Muscle of leg (tissue), 11 donors: ENCODE measurements around the gene SSC5D. TPM values are rescaled to one million over a fixed set of nuclear protein-coding genes. Genes with fewer than 3 reads are reported as not detected.
"Not testable (repeated sequence)": the region's sequence is repeated elsewhere in the genome, so short reads cannot be mapped to it uniquely, and the experiment has no call there.

Experiments
- DNase-seq: peaks from one replicate; pipeline ENCODE4 v3.0.0; 2013
- H3K27ac ChIP-seq: one replicate; pipeline ENCODE4 v1.5.1; 2013; ENCODE audit warnings: mild to moderate bottlenecking, low read length, control low read depth
- H3K27me3 ChIP-seq: one replicate; pipeline ENCODE4 v1.6.1; 2013; ENCODE audit warnings: low read length; ENCODE audit not compliant: control insufficient read depth, insufficient read depth
- H3K36me3 ChIP-seq: one replicate; pipeline ENCODE4 v1.6.1; 2013; ENCODE audit warnings: low read length; ENCODE audit not compliant: control insufficient read depth, insufficient read depth
- H3K4me1 ChIP-seq: one replicate; pipeline ENCODE4 v1.6.1; 2013; ENCODE audit warnings: low read length; ENCODE audit not compliant: control insufficient read depth, insufficient read depth
- H3K4me3 ChIP-seq: one replicate; pipeline ENCODE4 v1.5.1; 2013; ENCODE audit warnings: low read length, control low read depth
- H3K9me3 ChIP-seq: replicated peaks from 2 replicates; pipeline ENCODE4 v1.6.1; 2013; ENCODE audit warnings: low read depth, low read length; ENCODE audit not compliant: control insufficient read depth
- WGBS: methylation state at CpG from one replicate; pipeline ENCODE4 v1.1.5; 2013; ENCODE audit warnings: missing lambda C conversion rate; ENCODE audit not compliant: insufficient coverage; 5-methylcytosine and 5-hydroxymethylcytosine counted together
- polyA plus RNA-seq, 8 donors: library from polyadenylated mRNA; unstranded; fragments of 120-200 nt; gene quantifications; one replicate each; pipeline versions ENCODE4 v1.2.1 to v1.2.3, GENCODE V29; 2013; ENCODE audit warnings: inconsistent platforms in 1 of 8, low replicate concordance in 1 of 8; ENCODE audit not compliant: insufficient read length in 8 of 8, insufficient read depth in 1 of 8
- total RNA-seq: library from RNA; stranded (reverse); fragments of 120-200 nt; gene quantifications from one replicate; pipeline ENCODE4 v1.2.4, GENCODE V29; 2013

SSC5D gene
- total and polyA plus RNA-seq, 9 donors: 7.9 to 54.8 (median 23.7) TPM

GRCh38 chr19:55444646-55445045 is 43.6 kb upstream of the SSC5D start:
- DNase-seq: no peak
- H3K4me1 ChIP-seq: peaks cover 8% of the 10 kb centered on the region
- H3K27me3 ChIP-seq: peaks cover 86% of the 10 kb centered on the region
- H3K9me3 ChIP-seq: no peaks in the 10 kb centered on the region
- no peak overlapping the region for H3K27ac ChIP-seq
- H3K36me3 ChIP-seq: no peaks in the 10 kb centered on the region
- no peak overlapping the region for H3K4me3 ChIP-seq
- 47% methylated on average over 10 of the region's 11 CpGs for WGBS

- WGBS: 81% methylated on average over 3 of the region's 8 CpGs
These were observed 42.2 kb upstream of the SSC5D start for GRCh38 chr19:55446060-55446459.

GRCh38 chr19:55447421-55448174 is 40.6 kb upstream of the SSC5D start:
- H3K4me3 ChIP-seq: no peak overlapping the region
- H3K27ac ChIP-seq: no peak overlapping the region
- H3K4me1 ChIP-seq: peaks cover 12% of the 10 kb centered on the region
- 30% methylated on average over 13 of the region's 16 CpGs for WGBS
- peaks cover 87% of the 10 kb centered on the region for H3K27me3 ChIP-seq
- no peaks in the 10 kb centered on the region for H3K36me3 ChIP-seq
- DNase-seq: no peak
- H3K9me3 ChIP-seq: no peaks in the 10 kb centered on the region

More at GRCh38 chr19:55446060-55446459, 42.2 kb upstream of the SSC5D start:
- no peak overlapping the region for H3K27ac ChIP-seq
- peaks cover 85% of the 10 kb centered on the region for H3K27me3 ChIP-seq
- no peaks in the 10 kb centered on the region for H3K9me3 ChIP-seq
- no peaks in the 10 kb centered on the region for H3K4me1 ChIP-seq
- H3K4me3 ChIP-seq: no peak overlapping the region
- H3K36me3 ChIP-seq: no peaks in the 10 kb centered on the region
- DNase-seq: no peak

- not testable (repeated sequence) for H3K36me3 ChIP-seq, H3K9me3 ChIP-seq, H3K27ac ChIP-seq, DNase-seq, H3K4me3 ChIP-seq
- peaks cover 17% of the 10 kb centered on the region for H3K4me1 ChIP-seq
- peaks cover 87% of the 10 kb centered on the region for H3K27me3 ChIP-seq
- 79% methylated on average over 4 of the region's 5 CpGs for WGBS
These were observed 40.1 kb upstream of the SSC5D start for GRCh38 chr19:55448175-55448490.

- no peak overlapping the region for H3K4me3 ChIP-seq
- peaks cover 74% of the 10 kb centered on the region for H3K27me3 ChIP-seq
- no peaks in the 10 kb centered on the region for H3K9me3 ChIP-seq
- H3K36me3 ChIP-seq: peaks cover 2% of the 10 kb centered on the region
- H3K4me1 ChIP-seq: peaks cover 17% of the 10 kb centered on the region
- 28% methylated on average over 15 of the region's 16 CpGs for WGBS
- no peak overlapping the region for H3K27ac ChIP-seq
- no peak for DNase-seq
These were observed 38.8 kb upstream of the SSC5D start for GRCh38 chr19:55449469-55449868.

GRCh38 chr19:55451163-55451964 is 36.9 kb upstream of the SSC5D start:
- Histone ChIP-seq H3K27me3 (peaks cover 60% of the 10 kb centered on the region), H3K27ac (no peak overlapping the region), H3K4me3 (no peak overlapping the region), H3K4me1 (peaks cover 17% of the 10 kb centered on the region), H3K36me3 (peaks cover 14% of the 10 kb centered on the region), H3K9me3 (no peaks in the 10 kb centered on the region)
- DNase-seq: no peak
- whole genome bisulfite sequencing: 0% methylated on average over 67 of the region's 80 CpGs

GRCh38 chr19:55451965-55452748 is 36.1 kb upstream of the SSC5D start:
- peaks cover 15% of the 10 kb centered on the region for H3K36me3 ChIP-seq
- H3K4me3 ChIP-seq: peak overlapping the region; percentile 15
- no peak overlapping the region for H3K27ac ChIP-seq
- WGBS: under 1% methylated on average over 40 of the region's 57 CpGs
- peak; percentile 54 for DNase-seq
- H3K4me1 ChIP-seq: peaks cover 17% of the 10 kb centered on the region
- no peaks in the 10 kb centered on the region for H3K9me3 ChIP-seq
- H3K27me3 ChIP-seq: peaks cover 52% of the 10 kb centered on the region

GRCh38 chr19:55452749-55453346 is 35.4 kb upstream of the SSC5D start:
- DNase-seq: peak; percentile 94
- under 1% methylated on average over 20 of the region's 34 CpGs for WGBS
- no peaks in the 10 kb centered on the region for H3K9me3 ChIP-seq
- peaks cover 17% of the 10 kb centered on the region for H3K4me1 ChIP-seq
- H3K27ac ChIP-seq: no peak overlapping the region
- peaks cover 45% of the 10 kb centered on the region for H3K27me3 ChIP-seq
- no peak overlapping the region for H3K4me3 ChIP-seq
- H3K36me3 ChIP-seq: peaks cover 15% of the 10 kb centered on the region

GRCh38 chr19:55453511-55454260 is 34.5 kb upstream of the SSC5D start:
- no peak for DNase-seq
- Histone ChIP-seq H3K4me1 (peaks cover 17% of the 10 kb centered on the region), H3K27me3 (peaks cover 41% of the 10 kb centered on the region), H3K36me3 (peaks cover 15% of the 10 kb centered on the region), H3K27ac (no peak overlapping the region), H3K9me3 (no peaks in the 10 kb centered on the region), H3K4me3 (no peak overlapping the region)
- WGBS: 83% methylated on average over 11 of the region's 12 CpGs
